HepG2 (cell line): Measurements from ENCODE around the gene MYCBP2. TPM values are rescaled to one million over a fixed set of nuclear protein-coding genes. Genes with fewer than 3 reads are reported as not detected.

Experiments
- ATAC-seq: fragments of 200-7000 bp; cut with Tn5 transposase; 3 replicates; pipeline ENCODE4 v1.9.1; 2020; ENCODE audit warnings: mild to moderate bottlenecking, moderate library complexity
- BruUV-seq: library from RNA; stranded (reverse); fragments of 400-500 nt; replicated peaks from 2 replicates; lab custom pipeline; 2021; lab: Mats Ljungman, UMichigan
- CTCF ChIA-PET: fragments of 300-600 bp; formaldehyde crosslinking; extraction: SDS; loops from one replicate; lab custom pipeline; 2021; ENCODE audit warnings: low total read pairs, inconsistent platforms, low intra/inter-chr PET ratio; lab: Yijun Ruan, JAX
- POLR2A ChIA-PET: fragments of 350-600 bp; sonication (Branson Sonifier 250); formaldehyde crosslinking; loops from one replicate; lab custom pipeline; 2020; ENCODE audit warnings: antibody characterized with exemption, inconsistent platforms; lab: Yijun Ruan, JAX
- DNase-seq: peaks from one replicate; pipeline ENCODE4 v3.0.0-alpha.2; 2015; ENCODE audit warnings: low spot score
- FAIRE-seq: peaks from 3 replicates; lab custom pipeline; 2011; peaks lifted over from hg19 to GRCh38; lab: Jason Lieb, UNC
- H2AFZ ChIP-seq: one replicate; pipeline ENCODE4 v1.6.1; 2011; ENCODE audit warnings: low read length, inconsistent platforms
- H3K27ac ChIP-seq: fragments of 300-600 bp; 3 replicates; pipeline ENCODE4 v1.8.0; 2011; ENCODE audit warnings: mixed run types, mild to moderate bottlenecking, mixed read lengths, low read length, inconsistent platforms; ENCODE audit not compliant: insufficient read depth; ENCODE audit errors: extremely low read length
- H3K27me3 ChIP-seq, 2 experiments: fragments of 200-600 bp in 1 of 2; 2 replicates in 1 of 2; 3 replicates in 1 of 2; pipeline versions ENCODE4 v1.6.0 to v1.8.0; 2011; ENCODE audit warnings: low read length in 2 of 2, mild to moderate bottlenecking in 2 of 2, moderate library complexity in 2 of 2, inconsistent platforms in 1 of 2; ENCODE audit not compliant: insufficient read depth in 2 of 2, control insufficient read depth in 1 of 2
- H3K36me3 ChIP-seq, 2 experiments: fragments of 200-600 bp in 1 of 2; replicated peaks in 1 of 2; 2 replicates in 1 of 2; 3 replicates in 1 of 2; pipeline versions ENCODE4 v1.5.1 to v1.8.0; 2011; ENCODE audit warnings: low read length in 2 of 2, inconsistent platforms in 1 of 2; ENCODE audit not compliant: insufficient read depth in 2 of 2, control insufficient read depth in 1 of 2
- H3K4me1 ChIP-seq: 2 replicates; pipeline ENCODE4 v1.5.1; 2012; ENCODE audit warnings: low read length, inconsistent platforms; ENCODE audit not compliant: insufficient read depth
- H3K4me2 ChIP-seq: 2 replicates; pipeline ENCODE4 v1.6.0; 2011; ENCODE audit warnings: low read depth, low read length, inconsistent platforms
- H3K4me3 ChIP-seq, 3 experiments: fragments of 200-600 bp in 1 of 3; sonication (generic), shearing (Covaris generic) in 1 of 3; replicated peaks in 1 of 3; 2 replicates each; pipeline ENCODE4 v1.5.1; 2011 to 2016; ENCODE audit warnings: low read length in 3 of 3, inconsistent platforms in 2 of 3, low read depth in 2 of 3, mild to moderate bottlenecking in 2 of 3, control low read depth in 1 of 3, mixed read lengths in 1 of 3; ENCODE audit not compliant: insufficient read depth in 1 of 3
- H3K79me2 ChIP-seq: one replicate; pipeline ENCODE4 v1.6.1; 2011; ENCODE audit warnings: low read length, inconsistent platforms; ENCODE audit not compliant: insufficient read depth
- H3K9ac ChIP-seq: 2 replicates; pipeline ENCODE4 v1.6.0; 2011; ENCODE audit warnings: mild to moderate bottlenecking, low read depth, low read length, inconsistent platforms; ENCODE audit not compliant: insufficient read depth
- H3K9me3 ChIP-seq: 2 replicates; pipeline ENCODE4 v1.5.1; 2012; ENCODE audit warnings: mild to moderate bottlenecking, low read length
- H4K20me1 ChIP-seq: 2 replicates; pipeline ENCODE4 v1.6.0; 2011; ENCODE audit warnings: inconsistent platforms, mild to moderate bottlenecking, low read length, moderate library complexity; ENCODE audit not compliant: insufficient read depth
- EEA1 ChIP-seq: sonication (generic); formaldehyde crosslinking; IDR thresholded peaks from 2 replicates; pipeline ENCODE4 v1.5.1; 2020; ENCODE audit warnings: mild to moderate bottlenecking, missing genetic modification reagents, borderline replicate concordance
- HOXD1 ChIP-seq: sonication (generic); formaldehyde crosslinking; IDR thresholded peaks from 2 replicates; pipeline ENCODE4 v1.5.0; 2020; ENCODE audit warnings: missing genetic modification reagents
- IRF1 ChIP-seq: sonication (generic); formaldehyde crosslinking; IDR thresholded peaks from 2 replicates; pipeline ENCODE4 v1.4.0; 2020; ENCODE audit warnings: low read depth, mild to moderate bottlenecking, missing genetic modification reagents
- JDP2 ChIP-seq: sonication (generic); formaldehyde crosslinking; IDR thresholded peaks from 2 replicates; pipeline ENCODE4 v1.8.1; 2022; ENCODE audit warnings: missing genetic modification reagents, borderline replicate concordance
- NFIB ChIP-seq: sonication (generic); formaldehyde crosslinking; IDR thresholded peaks from 2 replicates; pipeline ENCODE4 v1.9.0; 2021; ENCODE audit warnings: missing genetic modification reagents, mild to moderate bottlenecking, borderline replicate concordance
- RAD21 ChIP-seq: fragments of 450-650 bp; formaldehyde crosslinking; IDR thresholded peaks from 2 replicates; pipeline ENCODE4 v1.5.0; 2020; ENCODE audit warnings: mild to moderate bottlenecking
- RBM22 ChIP-seq: fragments of 200-400 bp; formaldehyde crosslinking; optimal IDR thresholded peaks from 2 replicates; pipeline ENCODE3; 2017; ENCODE audit warnings: mild to moderate bottlenecking, low read length, moderate library complexity
- RELA ChIP-seq: sonication (generic); formaldehyde crosslinking; IDR thresholded peaks from 2 replicates; pipeline ENCODE4 v1.4.0; 2020; ENCODE audit warnings: missing genetic modification reagents
- XRCC5 ChIP-seq: fragments of 200-400 bp; formaldehyde crosslinking; optimal IDR thresholded peaks from 2 replicates; pipeline ENCODE3; 2017; ENCODE audit warnings: mild to moderate bottlenecking, low read length
- ZFP41 ChIP-seq: sonication (generic); formaldehyde crosslinking; IDR thresholded peaks from 2 replicates; pipeline ENCODE4 v1.4.0; 2020; ENCODE audit warnings: mild to moderate bottlenecking, missing genetic modification reagents, borderline replicate concordance
- WGBS: methylation state at CpG from one replicate; pipeline ENCODE4 v1.1.6; 2017; ENCODE audit warnings: low lambda C conversion rate; 5-methylcytosine and 5-hydroxymethylcytosine counted together
- in situ Hi-C: cut with HindIII; loops from 2 replicates; pipeline ENCODE4 v1.10.0; 2017; ENCODE audit warnings: low pct_unique_long_range_greater_than_20kb; ENCODE audit not compliant: extremely low pct_ligation_motif_present
- intact Hi-C: fragments of 100-400 bp; cut with micrococcal nuclease; formaldehyde crosslinking; loops from one replicate; pipeline ENCODE4 v1.10.0; 2022; ENCODE audit not compliant: unreplicated experiment
- polyA plus RNA-seq, 8 experiments: library from polyadenylated mRNA; depleted of rRNA in 3 of 8; stranded (reverse) in 7 of 8; unstranded in 1 of 8; fragments of >200 nt; fragmentation: Illumina TruSeq in 4 of 8; extraction: Trizol in 4 of 8; gene quantifications; 2 replicates each; pipeline versions ENCODE4 v1.2.1 to v1.2.3, GENCODE V29; 2011 to 2016; ENCODE audit warnings: low read depth in 4 of 8, missing spikeins in 1 of 8, mixed read lengths in 1 of 8; ENCODE audit not compliant: insufficient read depth in 1 of 8
- total RNA-seq, 5 experiments: library from RNA; depleted of rRNA; stranded (reverse); fragments of >200 nt; fragmentation: Illumina TruSeq; extraction: Trizol; gene quantifications; 2 replicates each; pipeline ENCODE4 v1.2.3, GENCODE V29; 2016; ENCODE audit warnings: low read depth in 1 of 5

MYCBP2 gene
- total and polyA plus RNA-seq, 2 of the 13 experiments (the other 11 are each of a cell fraction or from before 2014, with no cell fraction given), result 16.3 to 35.3 TPM

- no peak for DNase-seq
- Histone ChIP-seq H3K79me2 (no peaks in the 10 kb centered on the region), H3K36me3 (peaks cover 2 to 22% of the 10 kb centered on the region in 2 experiments; a peak in 4 of 5 replicates), H2AFZ (no peak overlapping the region), H4K20me1 (no peaks in the 10 kb centered on the region), H3K27ac (no peak overlapping the region), H3K9me3 (no peaks in the 10 kb centered on the region), H3K4me2 (no peak overlapping the region), H3K4me1 (no peaks in the 10 kb centered on the region), H3K4me3 (no peak overlapping the region), H3K9ac (no peak overlapping the region), H3K27me3 (no peaks in the 10 kb centered on the region; a peak in 1 of 5 replicates)
- ChIA-PET CTCF (no interaction called here), POLR2A (no interaction called here)
- ATAC-seq, result no peak
- in situ Hi-C loops, result no loop called here
- intact Hi-C loops, result no loop called here
- FAIRE-seq, result no peak
- no peak for TF ChIP-seq JDP2
- TF ChIP-seq RAD21, result no peak
- TF ChIP-seq HOXD1 (CRISPR knock-in tag), result no peak
- TF ChIP-seq NFIB, result no peak
- TF ChIP-seq RBM22, result no peak
- no peak for TF ChIP-seq RELA (CRISPR knock-in tag)
- TF ChIP-seq IRF1 (CRISPR knock-in tag), result no peak
- no peak for TF ChIP-seq ZFP41
- WGBS, result 94% methylated on average over 3 of the region's 3 CpGs
- no TSS peak for BruUV-seq
Measured at GRCh38 chr13:77185721-77186120, 141.2 kb downstream of the MYCBP2 start.

- WGBS, result 92% methylated on average over 2 of the region's 2 CpGs
- Histone ChIP-seq H3K36me3 (peaks cover 5 to 33% of the 10 kb centered on the region in 2 experiments; a peak in 4 of 5 replicates), H3K4me1 (no peaks in the 10 kb centered on the region), H3K27me3 (no peaks in the 10 kb centered on the region; a peak in 1 of 5 replicates), H3K27ac (no peak overlapping the region), H3K4me3 (no peak overlapping the region), H4K20me1 (no peaks in the 10 kb centered on the region), H2AFZ (no peak overlapping the region), H3K9ac (no peak overlapping the region), H3K4me2 (no peak overlapping the region), H3K9me3 (no peaks in the 10 kb centered on the region), H3K79me2 (no peaks in the 10 kb centered on the region)
- FAIRE-seq (no peak), DNase-seq (no peak), ATAC-seq (no peak)
- in situ Hi-C loops (no loop called here), intact Hi-C loops (no loop called here)
- TF ChIP-seq XRCC5 (no peak), EEA1 (CRISPR knock-in tag) (no peak)
- POLR2A ChIA-PET, result no interaction called here
- no TSS peak for BruUV-seq
- CTCF ChIA-PET, result no interaction called here
Measured at GRCh38 chr13:77184455-77184854, 142.4 kb downstream of the MYCBP2 start.
